RKO (cell line): ENCODE results near the gene KL.

Experiments used
- DNase-seq: peaks from one replicate; pipeline ENCODE4 v3.0.0-alpha.2; 2016; ENCODE audit warnings: low spot score

Gene KL

GRCh38 chr13:33004511-33004910 is 11.7 kb upstream of the KL start:
- no peak for DNase-seq

DNA sequence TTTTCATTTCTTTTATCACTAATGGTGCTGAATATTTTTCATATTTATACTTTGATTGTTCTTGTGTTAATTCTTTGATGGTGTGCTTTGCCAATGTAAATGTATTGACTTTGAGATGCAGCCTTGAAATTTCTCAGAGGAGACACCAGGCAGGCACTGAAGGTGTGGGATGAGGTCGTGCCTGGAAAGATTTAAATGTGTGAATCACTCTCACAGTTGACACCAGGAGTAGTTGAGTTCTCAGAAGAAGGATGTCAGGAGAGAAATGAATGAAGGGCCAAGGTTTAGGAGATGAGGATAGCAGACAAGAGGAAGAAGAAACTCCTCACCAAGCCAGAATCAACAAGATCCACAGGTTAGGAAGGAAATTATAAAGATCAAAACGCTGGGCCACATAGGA is 10.1 kb upstream of the KL start:
- DNase-seq, result no peak

- DNase-seq, result no peak
These were observed 9.6 kb upstream of the KL start for GRCh38 chr13:33006638-33007037.

DNA sequence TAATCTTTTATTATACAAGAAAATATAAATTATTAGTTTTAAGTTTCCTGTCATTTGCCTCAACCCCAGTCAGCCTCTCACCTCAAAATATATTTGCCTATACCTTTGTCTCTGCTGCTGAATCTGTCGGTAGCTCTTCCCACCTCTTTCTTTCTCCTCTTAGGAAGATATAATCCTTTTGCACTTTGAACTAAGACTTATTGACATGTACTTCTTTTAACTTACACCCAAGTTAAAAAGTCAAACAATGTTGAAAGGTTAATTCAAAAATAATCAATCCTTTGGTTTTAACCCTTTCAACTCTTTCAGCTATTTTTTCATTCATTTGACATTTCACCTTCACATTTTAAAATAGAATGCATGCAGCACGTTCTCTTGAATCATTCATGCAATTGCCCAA is 9.0 kb upstream of the KL start:
- DNase-seq, result no peak

DNA sequence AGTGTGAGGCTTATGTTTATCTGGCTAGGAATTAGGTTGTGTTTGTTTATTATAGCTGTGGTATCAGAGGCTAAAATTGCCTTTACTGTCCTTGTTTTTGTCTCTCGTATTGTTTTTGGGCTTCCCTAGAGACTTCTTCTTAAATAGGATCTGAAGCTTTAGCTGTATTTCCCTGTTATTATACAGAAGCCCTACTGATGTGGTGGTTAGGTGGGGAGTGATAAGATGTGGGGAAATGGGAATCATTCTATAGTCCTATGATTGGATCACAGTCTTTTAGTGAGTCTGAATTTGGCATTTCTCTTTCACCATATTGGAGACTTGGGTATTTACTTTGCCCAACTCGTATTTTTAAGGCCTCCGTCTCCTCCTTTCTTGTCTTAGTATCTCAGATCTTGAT is 8.3 kb upstream of the KL start:
- no peak for DNase-seq

DNA sequence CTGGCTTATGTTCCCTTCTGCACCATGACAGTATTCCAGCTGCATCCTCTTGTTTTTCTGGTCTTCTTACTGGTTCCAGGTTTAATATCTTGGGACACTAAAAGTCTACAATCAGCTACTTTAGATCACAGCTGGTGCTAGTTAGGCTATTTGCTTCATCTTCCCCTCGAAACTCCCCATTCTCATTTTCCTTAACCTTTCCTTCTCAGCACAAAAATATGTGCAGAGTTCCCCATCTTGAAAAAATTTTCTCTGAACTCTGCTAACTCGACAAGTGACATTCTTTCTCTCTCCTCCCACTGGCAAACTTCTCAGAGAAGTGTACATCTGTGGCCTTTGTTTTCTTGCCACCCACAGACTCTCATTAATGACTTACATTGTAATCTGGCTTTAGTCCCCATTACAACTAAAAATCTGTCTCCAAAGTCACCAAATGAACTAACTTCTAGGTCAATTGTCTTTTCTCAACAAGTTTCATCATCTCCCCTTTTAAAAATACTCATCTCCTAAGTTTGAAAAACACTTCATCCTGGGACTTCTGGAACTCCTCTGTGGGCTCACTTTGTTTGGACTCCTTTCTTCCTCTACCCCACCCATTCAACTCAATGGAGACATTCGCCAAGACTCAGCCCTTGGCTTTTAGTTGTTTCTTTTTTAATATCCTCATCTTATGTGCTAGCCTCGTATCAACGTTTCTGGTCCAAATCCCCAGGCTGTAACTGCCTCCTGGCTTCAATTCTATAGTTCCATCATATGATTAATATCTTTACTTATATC is 7.1 kb upstream of the KL start:
- DNase-seq, result no peak

- no peak for DNase-seq
These were observed 4.3 kb upstream of the KL start for GRCh38 chr13:33011828-33012470.

GRCh38 chr13:33014291-33014690 is 1.9 kb upstream of the KL start:
- DNase-seq, result no peak

DNA sequence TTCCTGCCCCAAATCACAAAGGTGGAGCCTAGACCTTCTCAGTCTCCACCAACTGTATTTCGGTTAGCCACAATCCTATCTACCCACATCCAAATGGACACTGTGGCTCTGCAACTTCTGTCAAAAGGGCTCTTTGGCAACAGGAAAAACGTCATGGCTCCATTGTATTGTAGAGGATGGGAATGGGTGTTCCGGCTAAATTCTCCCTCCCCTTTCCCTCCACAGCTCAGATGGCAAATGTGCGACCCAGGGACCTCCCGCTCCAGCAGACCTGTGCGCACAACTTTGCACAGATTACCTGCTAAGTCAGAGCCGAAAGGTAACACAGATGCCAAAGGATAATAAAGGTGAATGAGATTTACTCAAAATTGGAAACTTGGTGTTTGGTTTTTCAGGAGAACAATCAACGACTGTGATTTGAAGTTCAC is 968 bp upstream of the KL start:
- DNase-seq, result no peak

DNA sequence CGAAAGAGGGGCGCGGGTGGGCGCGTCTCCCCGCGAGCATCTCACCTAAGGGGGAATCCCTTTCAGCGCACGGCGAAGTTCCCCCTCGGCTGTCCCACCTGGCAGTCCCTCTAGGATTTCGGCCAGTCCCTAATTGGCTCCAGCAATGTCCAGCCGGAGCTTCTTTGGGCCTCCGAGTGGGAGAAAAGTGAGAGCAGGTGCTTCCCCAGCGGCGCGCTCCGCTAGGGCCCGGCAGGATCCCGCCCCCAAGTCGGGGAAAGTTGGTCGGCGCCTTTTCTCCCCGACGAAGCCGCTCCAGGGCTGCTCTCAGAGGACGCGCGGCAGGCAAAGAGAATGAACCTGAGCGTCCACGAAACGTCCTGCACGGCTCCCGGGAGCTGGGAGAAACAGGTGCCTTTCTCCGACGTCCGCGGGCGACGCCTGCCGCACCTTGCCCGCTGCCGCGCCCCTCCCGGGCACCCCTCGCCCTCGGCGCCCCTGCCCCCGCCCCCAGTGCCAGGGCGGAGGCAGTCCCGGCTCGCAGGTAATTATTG is 366 bp upstream of the KL start:
- DNase-seq, result no peak

- DNase-seq, result no peak
These were observed 1.2 kb downstream of the KL start for GRCh38 chr13:33017323-33017929.

DNA sequence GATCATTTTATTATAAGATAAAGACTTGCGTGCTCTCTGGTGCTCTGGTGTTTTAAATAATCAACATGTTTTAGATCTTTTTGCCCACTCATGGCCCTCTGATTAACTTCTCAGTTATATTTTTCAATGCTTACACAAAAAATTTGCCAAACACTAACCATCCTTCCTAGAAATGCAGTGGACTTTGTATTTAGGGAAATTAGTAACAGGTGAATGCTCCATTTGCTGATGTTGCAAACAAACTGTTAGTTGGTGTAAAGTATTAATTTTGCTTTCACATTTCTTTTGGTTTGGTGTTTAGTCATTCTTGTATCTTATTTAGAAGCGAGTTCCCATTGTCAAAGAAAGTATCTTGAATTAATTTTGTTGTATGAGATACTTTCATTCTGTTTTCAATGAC is 2.7 kb downstream of the KL start:
- DNase-seq, result no peak

DNA sequence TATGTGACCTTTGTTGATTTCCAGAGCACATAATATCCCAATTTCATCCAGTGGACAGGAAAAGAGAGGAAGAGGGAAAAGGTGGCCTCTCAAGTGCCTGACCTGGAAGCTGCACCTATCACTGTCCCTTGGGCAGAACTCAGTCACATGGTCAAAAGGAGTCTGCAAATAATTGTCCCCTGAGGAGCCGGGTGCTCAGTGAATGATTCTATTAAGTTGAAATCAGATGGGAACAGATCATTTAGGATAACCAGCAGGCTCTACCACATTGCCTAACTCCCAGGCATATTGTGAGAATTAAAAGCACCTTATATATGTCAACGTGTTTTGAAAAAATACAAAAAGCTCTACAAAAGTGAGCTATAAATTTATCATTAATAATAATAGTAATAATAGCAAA is 6.8 kb downstream of the KL start:
- DNase-seq, result no peak

DNA sequence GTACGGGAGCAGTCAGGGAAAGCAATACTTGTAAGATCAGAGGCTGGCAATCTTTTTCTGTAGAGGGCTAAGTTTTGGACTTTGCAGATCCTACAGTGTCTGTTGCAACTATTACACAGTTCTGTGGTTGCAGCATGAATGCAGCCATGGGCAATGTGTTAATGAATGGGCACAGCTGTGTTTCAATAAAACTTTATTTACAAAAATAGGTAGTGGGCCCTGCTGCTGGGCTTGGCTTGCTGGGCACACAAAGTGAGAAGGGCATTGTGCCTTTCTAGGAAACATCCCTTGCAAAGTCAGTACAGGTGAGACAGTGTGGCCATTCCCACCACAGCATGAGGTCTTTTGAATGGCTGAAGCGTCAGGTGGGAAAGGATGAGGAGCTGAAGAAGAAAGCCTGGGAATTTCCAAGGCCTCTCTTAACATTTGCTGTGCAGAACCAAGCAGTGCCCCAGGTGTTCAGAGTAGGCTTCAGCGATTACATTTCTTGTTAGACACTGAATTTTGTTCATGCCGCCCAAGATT is 9.1 kb downstream of the KL start:
- DNase-seq, result no peak

GRCh38 chr13:33026489-33027152 is 10.4 kb downstream of the KL start:
- DNase-seq, result no peak

GRCh38 chr13:33028620-33029019 is 12.4 kb downstream of the KL start:
- no peak for DNase-seq

- no peak for DNase-seq
These were observed 15.1 kb downstream of the KL start for GRCh38 chr13:33031277-33031676.

GRCh38 chr13:33032037-33032625 is 15.9 kb downstream of the KL start:
- DNase-seq, result no peak

DNA sequence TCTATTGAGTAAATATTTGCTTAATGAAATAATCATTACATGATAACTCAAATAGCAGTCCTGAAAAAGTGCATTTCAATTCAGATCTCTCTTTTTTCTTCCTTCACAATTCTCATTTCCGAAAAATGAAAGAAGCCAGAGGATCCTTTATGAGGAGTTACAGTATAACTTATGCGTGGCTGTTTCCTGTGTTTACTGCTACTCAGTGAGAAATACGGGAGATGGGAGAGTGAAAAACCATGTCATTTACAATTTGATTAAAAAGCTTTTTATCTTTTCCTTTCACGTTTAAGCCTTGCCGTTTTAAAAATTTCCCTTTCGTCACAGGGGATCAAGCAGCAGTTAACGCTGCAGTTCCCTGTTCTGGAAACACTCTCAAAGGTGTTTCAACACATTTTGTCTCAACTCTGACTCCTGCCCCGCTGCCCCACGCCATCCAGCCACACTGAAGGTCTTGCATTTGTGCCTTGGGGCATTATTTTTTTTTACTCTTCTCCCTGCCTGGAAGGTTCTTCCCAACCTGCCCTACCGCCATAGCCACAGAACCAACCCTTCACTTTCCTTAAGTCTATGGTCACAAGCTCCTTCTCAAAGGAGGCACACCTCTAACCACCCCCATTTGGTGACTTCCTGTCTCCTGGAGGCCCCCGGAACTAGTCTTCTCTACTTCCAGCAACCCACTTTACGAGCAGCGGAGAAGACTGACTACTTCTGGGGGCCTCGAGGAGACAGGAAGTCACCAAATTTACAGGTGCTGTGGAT is 17.0 kb downstream of the KL start:
- no peak for DNase-seq

- DNase-seq, result no peak
These were observed 17.8 kb downstream of the KL start for GRCh38 chr13:33033986-33034385.

DNA sequence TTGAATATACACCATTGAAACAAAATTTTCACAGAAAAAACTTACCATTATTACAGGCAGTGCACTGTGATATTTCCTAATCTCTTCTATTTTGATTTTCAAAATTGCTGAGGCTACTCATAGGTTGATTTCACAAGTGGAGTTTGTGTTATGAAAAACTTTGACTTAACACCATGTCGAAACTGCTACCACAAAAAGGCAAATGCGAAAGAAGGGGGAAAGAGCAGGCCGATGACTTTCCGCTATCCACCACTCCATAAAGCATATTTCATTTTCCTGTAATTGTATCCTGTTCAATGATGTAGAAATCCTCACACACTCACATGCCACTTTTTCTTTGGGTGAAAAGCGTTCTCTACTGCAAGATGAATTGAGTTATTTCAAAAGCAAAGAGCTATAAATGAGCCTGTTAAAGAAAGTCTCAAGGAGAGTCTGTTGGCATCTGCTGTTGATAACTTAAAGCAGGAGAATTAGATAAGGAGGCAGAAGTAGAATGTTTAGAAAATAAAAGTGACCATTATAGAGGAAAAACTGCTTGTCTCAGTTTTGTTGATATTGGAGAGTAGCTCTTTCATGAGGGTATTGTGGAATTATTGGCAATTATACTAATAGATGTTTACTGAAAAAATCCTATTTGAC is 18.8 kb downstream of the KL start:
- no peak for DNase-seq
